Measurements from ENCODE around the gene ONECUT3. TPM values are rescaled to one million over a fixed set of nuclear protein-coding genes. Genes with fewer than 3 reads are reported as not detected.

ONECUT3 gene
- total RNA-seq, 2 experiments from 2014 or later: not detected

DNA sequence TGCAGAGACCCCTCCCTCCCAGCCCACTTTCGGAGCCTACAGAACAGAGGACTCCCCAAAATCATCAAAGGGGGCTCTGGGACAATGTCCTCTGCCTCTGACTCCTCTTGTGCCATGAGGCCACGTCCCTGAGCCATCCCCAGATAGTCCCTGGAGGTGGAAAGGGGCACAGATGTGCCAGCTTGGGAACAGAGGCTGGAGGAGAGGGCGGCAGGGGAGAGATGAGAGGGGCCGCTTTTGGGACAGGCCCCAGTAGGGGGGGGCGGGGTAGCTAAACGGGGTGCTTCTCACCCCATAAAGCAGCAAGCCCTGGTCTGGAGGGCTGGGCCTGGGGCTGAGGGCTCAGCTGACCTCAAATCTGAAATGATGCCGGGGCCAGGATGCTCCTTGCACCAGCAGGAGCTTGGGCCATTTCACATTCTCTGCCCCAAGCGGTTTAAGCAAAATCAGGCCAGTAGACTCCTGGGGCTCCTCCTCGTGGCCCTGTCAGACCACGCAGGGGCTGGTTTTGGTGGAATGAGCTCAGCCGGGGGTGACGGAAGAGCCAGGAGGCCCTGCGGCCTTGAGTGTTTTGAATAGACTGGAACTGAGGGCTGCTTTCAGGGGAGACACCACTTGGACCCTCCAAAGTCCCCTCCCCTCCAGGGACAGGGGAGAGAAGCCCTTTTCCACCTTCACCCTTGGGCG, 27.1 kb downstream of the ONECUT3 start:
- no peak for DNase-seq
- H3K27me3 Mint-ChIP-seq (ENCODE audit: low read depth): peaks cover 38% of the 10 kb centered on the region
- no peaks in the 10 kb centered on the region for H3K9me3 Mint-ChIP-seq (ENCODE audit: insufficient read depth)
- CTCF ChIA-PET: interaction anchor here (0.9 to 1.9 kb wide), 7 partner anchors 10 to 108 kb away, joined by 3 to 17 read pairs (median 4); no protein-coding TSS in a partner anchor
- no peak for ATAC-seq
- H3K36me3 Mint-ChIP-seq (ENCODE audit: low read depth): peaks cover 4% of the 10 kb centered on the region
- POLR2A ChIA-PET: no interaction called here
- no peak overlapping the region for H3K4me3 Mint-ChIP-seq
- no peak overlapping the region for H3K27ac Mint-ChIP-seq
- no peaks in the 10 kb centered on the region for H3K4me1 Mint-ChIP-seq (ENCODE audit: low read depth)

DNA sequence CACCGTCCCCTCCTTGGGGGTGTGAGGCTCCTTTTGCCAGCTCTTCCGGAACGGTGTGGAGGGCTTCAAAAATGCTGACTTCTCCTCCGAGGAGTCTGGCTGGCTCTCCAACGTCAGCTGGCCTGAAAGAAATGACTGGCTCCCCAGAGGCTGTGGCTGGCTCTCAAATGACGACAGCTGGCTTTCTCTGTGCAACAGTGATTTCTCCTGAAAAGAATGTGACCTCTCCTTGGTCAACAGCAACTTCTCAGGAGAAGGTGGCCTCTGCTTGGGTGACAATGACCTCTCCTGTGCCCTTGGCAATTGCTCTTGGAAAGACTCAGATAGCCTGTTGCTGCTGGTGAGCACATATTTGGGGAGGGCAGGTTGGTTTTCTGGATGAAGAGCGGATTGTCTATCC, 29.2 kb downstream of the ONECUT3 start:
- Mint-ChIP-seq H3K36me3 (ENCODE audit: low read depth) (no peaks in the 10 kb centered on the region), H3K27ac (no peak overlapping the region), H3K4me1 (ENCODE audit: low read depth) (no peaks in the 10 kb centered on the region), H3K27me3 (ENCODE audit: low read depth) (peaks cover 28% of the 10 kb centered on the region), H3K9me3 (ENCODE audit: insufficient read depth) (no peaks in the 10 kb centered on the region), H3K4me3 (no peak overlapping the region)
- ChIA-PET POLR2A (no interaction called here), CTCF (interaction anchor here (0.8 to 1.6 kb wide), 6 partner anchors 9 to 61 kb away, joined by 3 to 6 read pairs (median 4); no protein-coding TSS in a partner anchor)
- DNase-seq (no peak), ATAC-seq (no peak)

DNA sequence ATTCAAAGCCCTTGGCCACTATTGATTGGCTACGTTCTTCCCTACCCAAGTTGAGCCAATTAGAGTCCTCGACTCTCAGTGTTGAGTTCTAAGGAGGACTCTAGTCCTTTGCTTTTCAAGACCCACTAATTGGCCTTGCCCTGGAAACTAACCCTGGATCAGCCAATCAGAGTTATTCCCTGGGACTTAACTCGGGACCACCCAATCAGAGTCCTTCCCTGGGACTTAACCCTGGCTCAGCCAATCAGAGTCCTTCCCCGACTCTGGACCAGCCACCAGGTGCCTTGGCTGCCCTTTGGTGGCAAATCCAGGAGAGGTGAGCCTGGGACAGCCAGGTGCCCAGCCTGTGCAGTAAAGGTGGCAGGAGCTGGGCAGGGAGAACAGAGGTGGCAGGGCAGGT, 30.0 kb downstream of the ONECUT3 start:
- DNase-seq (no peak), ATAC-seq (no peak)
- Mint-ChIP-seq H3K4me1 (ENCODE audit: low read depth) (no peaks in the 10 kb centered on the region), H3K27me3 (ENCODE audit: low read depth) (peaks cover 27% of the 10 kb centered on the region), H3K9me3 (ENCODE audit: insufficient read depth) (no peaks in the 10 kb centered on the region), H3K27ac (no peak overlapping the region), H3K36me3 (ENCODE audit: low read depth) (no peaks in the 10 kb centered on the region), H3K4me3 (no peak overlapping the region)
- ChIA-PET CTCF (interaction anchor here (1.4 to 1.6 kb wide), 2 partner anchors 10 to 12 kb away, joined by 3 to 4 read pairs; no protein-coding TSS in a partner anchor), POLR2A (no interaction called here)

DNA sequence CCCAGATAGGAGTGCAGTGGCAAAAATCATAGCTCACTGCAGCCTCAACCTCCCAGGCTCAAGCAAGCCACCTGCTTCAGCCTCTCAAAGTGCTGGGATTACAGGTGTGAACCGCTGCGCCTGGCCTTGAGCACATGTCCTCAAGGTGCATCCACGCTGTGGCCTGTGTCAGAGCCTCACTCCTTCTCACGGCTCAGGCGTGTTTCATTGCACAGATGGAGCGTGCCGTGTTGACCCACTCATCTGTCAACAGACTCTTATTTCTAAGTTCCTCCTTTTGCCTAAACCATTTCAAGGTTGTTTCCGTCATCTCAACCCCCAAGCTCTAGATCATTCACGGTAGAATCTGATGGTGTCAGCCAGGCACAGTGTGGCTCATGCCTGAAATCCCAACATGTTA, 30.6 kb downstream of the ONECUT3 start:
- Mint-ChIP-seq H3K36me3 (ENCODE audit: low read depth) (no peaks in the 10 kb centered on the region), H3K27me3 (ENCODE audit: low read depth) (peaks cover 23% of the 10 kb centered on the region), H3K4me1 (ENCODE audit: low read depth) (no peaks in the 10 kb centered on the region), H3K27ac (no peak overlapping the region), H3K9me3 (ENCODE audit: insufficient read depth) (no peaks in the 10 kb centered on the region), H3K4me3 (no peak overlapping the region)
- ChIA-PET POLR2A (no interaction called here), CTCF (interaction anchor here (1.6 kb wide), 1 partner anchor 9 kb away, joined by 4 read pairs; no protein-coding TSS in a partner anchor)
- DNase-seq (no peak), ATAC-seq (no peak)

DNA sequence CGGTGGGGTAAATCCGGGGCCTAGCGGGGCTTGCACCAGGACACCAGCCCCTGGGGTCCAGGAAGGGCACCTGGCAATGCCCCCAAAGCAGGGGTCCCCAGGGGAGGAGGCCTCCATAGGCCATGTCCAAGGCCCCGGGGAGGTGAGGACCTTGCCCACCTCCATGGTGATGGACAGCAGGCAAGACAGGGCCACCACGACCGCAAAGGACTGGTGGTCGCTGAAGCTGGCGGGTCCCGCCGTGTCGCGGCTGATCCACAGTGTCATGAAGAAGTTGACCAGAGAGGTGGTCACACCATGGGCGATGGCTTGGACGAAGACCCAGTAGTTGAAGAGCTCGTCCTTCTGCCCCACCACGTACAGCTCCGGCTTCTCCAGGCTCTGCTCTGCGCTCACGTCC, 32.0 kb downstream of the ONECUT3 start:
- Mint-ChIP-seq H3K9me3 (ENCODE audit: insufficient read depth) (no peaks in the 10 kb centered on the region), H3K27me3 (ENCODE audit: low read depth) (peaks cover 13% of the 10 kb centered on the region), H3K4me3 (no peak overlapping the region), H3K36me3 (ENCODE audit: low read depth) (no peaks in the 10 kb centered on the region), H3K4me1 (ENCODE audit: low read depth) (no peaks in the 10 kb centered on the region), H3K27ac (no peak overlapping the region)
- POLR2A ChIA-PET: no interaction called here
- ATAC-seq: no peak
- DNase-seq: no peak
- CTCF ChIA-PET: interaction anchor here (1.0 kb wide), 1 partner anchor 41 kb away, joined by 3 read pairs; no protein-coding TSS in a partner anchor

DNA sequence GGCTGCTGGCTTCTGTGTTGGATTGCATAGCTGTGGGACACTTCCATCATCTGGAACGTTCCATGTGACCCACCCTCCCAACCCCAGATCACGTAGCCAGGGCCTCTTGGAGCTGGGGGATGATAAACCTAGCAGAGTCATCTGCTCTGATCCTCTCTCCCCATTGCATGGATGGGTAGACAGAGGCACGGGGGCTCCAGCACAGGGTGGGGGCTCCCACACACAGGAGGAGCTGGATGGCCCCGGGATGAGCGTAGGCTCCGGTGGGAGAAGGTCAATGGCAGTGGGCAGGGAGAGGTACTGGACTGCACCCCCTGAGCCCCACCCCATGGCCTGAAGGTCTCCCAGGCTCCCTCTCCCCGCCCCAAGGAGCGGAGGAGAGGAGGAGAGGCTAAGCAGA, 33.4 kb downstream of the ONECUT3 start:
- no peaks in the 10 kb centered on the region for H3K4me1 Mint-ChIP-seq (ENCODE audit: low read depth)
- ATAC-seq: no peak
- H3K27ac Mint-ChIP-seq: no peak overlapping the region
- no peaks in the 10 kb centered on the region for H3K9me3 Mint-ChIP-seq (ENCODE audit: insufficient read depth)
- DNase-seq: no peak
- ChIA-PET CTCF (no interaction called here), POLR2A (no interaction called here)
- peaks cover 8% of the 10 kb centered on the region for H3K27me3 Mint-ChIP-seq (ENCODE audit: low read depth)
- no peak overlapping the region for H3K4me3 Mint-ChIP-seq
- H3K36me3 Mint-ChIP-seq (ENCODE audit: low read depth): no peaks in the 10 kb centered on the region

DNA sequence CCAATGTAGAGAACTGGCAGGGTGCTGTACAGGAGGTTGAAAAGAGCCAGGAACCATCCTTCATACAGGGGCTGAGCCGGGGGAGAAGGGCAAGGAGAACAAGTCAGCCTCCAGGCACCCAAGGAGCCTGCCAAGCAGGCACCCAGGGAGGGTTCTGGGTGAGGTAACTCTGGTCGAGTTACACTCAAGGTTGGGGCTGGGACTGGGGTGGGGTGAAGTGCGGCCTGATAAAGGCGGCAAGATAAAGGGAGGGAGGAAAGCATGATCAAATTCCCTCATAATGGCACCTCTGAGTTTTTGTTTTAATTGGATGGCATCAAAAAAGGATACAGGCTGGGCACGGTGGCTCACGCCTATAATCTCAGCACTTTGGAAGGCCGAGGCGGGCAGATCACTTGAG, 33.8 kb downstream of the ONECUT3 start:
- H3K27ac Mint-ChIP-seq: no peak overlapping the region
- peaks cover 8% of the 10 kb centered on the region for H3K27me3 Mint-ChIP-seq (ENCODE audit: low read depth)
- no peaks in the 10 kb centered on the region for H3K36me3 Mint-ChIP-seq (ENCODE audit: low read depth)
- CTCF ChIA-PET: interaction anchor here (1.2 kb wide), 1 partner anchor 39 kb away, joined by 6 read pairs; no protein-coding TSS in a partner anchor
- H3K4me3 Mint-ChIP-seq: no peak overlapping the region
- no peaks in the 10 kb centered on the region for H3K9me3 Mint-ChIP-seq (ENCODE audit: insufficient read depth)
- POLR2A ChIA-PET: no interaction called here
- no peak for DNase-seq
- no peak for ATAC-seq
- H3K4me1 Mint-ChIP-seq (ENCODE audit: low read depth): no peaks in the 10 kb centered on the region

DNA sequence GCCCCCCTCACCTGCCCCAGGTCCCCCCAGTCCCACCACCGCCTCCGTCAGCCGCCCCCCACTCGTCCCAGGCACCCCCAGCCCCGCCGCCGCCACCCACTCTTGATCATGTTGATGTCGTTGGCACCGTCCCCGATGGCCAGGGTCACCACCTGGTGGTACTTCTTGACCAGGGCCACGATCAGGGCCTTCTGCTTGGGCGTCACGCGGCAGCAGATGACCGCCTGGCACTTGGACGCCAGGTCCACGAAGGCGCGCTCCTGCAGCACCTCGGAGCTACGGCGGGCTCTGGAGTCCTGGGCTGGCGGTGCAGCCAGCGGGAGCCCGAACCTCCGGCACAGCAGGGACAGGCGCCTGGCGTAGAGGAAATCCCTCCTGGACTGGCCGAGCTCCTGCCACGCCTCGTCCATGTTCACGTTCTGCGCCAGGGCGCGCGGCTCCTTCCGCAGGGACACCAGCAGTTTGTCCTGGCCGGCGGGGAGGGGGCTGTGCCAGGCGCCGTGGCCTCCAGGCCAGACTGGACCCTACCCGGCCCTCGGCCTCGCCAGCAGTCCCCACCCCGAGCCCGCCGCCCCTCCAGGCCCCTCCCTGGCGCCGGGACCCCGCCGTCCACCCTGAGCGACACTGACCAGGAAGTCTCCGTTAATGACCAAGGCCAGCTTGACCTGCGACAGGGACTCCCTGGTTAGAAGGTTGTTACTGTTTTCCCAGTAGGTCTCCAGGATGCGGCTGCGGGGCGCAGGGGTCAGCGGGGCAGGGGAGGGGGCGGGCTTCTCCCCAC, 36.1 kb downstream of the ONECUT3 start:
- no peaks in the 10 kb centered on the region for H3K4me1 Mint-ChIP-seq (ENCODE audit: low read depth)
- H3K36me3 Mint-ChIP-seq (ENCODE audit: low read depth): no peaks in the 10 kb centered on the region
- ChIA-PET CTCF (no interaction called here), POLR2A (no interaction called here)
- no peaks in the 10 kb centered on the region for H3K9me3 Mint-ChIP-seq (ENCODE audit: insufficient read depth)
- no peak overlapping the region for H3K4me3 Mint-ChIP-seq
- no peak for ATAC-seq
- H3K27ac Mint-ChIP-seq: no peak overlapping the region
- no peaks in the 10 kb centered on the region for H3K27me3 Mint-ChIP-seq (ENCODE audit: low read depth)
- no peak for DNase-seq

DNA sequence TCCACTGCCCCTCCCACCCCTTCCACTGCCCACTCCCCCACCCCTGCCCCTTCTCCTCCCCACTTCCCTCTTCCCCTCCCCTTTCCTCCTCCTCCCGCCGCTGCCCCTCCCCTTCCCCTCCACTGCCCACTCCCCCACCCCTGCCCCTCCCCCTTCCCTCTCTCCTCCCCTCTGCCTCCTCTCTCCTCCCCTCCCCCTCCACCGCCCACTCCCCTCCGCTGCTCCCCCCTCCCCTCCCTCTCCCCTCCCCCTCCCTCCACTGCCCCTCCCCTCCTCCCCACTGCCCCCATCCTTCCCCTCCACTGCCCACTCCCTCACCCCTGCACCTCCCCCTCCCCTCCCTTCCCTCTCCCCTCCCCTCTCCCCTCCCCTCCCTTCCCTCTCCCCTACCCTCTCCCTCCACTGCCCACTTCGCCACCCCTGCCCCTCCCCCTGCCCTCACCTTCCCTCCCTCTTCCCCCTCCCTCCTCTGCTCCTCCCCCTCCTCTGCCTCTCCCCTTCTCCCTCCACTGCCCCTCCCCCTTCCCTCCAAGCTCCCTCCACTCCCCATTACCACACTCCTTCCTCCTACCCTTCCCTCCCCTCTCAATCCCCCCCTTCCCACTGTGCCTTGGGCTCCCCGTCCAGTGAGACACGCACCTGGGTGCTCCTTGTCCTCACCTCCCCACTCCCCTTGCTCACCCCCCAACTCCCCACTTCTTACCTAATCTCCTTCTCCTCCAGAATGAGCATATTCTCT, 36.9 kb downstream of the ONECUT3 start:
- H3K4me3 Mint-ChIP-seq: no peak overlapping the region
- no peaks in the 10 kb centered on the region for H3K36me3 Mint-ChIP-seq (ENCODE audit: low read depth)
- no peaks in the 10 kb centered on the region for H3K27me3 Mint-ChIP-seq (ENCODE audit: low read depth)
- no peak overlapping the region for H3K27ac Mint-ChIP-seq
- ChIA-PET CTCF (interaction anchor here (1.9 kb wide), 1 partner anchor 8 kb away, joined by 4 read pairs; no protein-coding TSS in a partner anchor), POLR2A (no interaction called here)
- peaks cover 2% of the 10 kb centered on the region for H3K4me1 Mint-ChIP-seq (ENCODE audit: low read depth)
- no peaks in the 10 kb centered on the region for H3K9me3 Mint-ChIP-seq (ENCODE audit: insufficient read depth)
- ATAC-seq (no peak), DNase-seq (no peak)

DNA sequence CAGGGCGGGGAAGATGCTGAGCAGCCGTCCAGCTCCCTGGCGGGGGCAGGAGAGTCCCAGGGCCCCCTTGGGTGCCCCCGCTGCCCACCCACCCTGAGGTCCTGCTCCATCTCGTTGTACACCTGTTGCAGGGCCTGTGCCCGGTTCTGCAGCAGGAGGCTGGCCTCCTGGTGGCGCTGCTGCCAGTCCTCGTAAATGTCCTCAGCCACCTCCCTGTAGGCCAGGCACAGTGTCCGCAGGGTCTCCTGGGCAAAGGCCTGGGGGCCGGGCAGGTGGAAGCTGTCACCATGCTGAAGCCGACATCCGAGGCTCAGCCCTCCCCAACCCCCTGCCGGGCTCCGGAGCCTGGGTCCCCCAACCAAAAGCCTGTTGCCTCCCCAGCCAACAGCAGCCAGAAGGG, 38.6 kb downstream of the ONECUT3 start:
- CTCF ChIA-PET: interaction anchor here (1.9 to 2.1 kb wide), 2 partner anchors 10 to 34 kb away, joined by 4 to 10 read pairs; no protein-coding TSS in a partner anchor
- H3K27ac Mint-ChIP-seq: no peak overlapping the region
- POLR2A ChIA-PET: interaction anchor here (0.6 kb wide), 1 partner anchor 249 kb away, joined by 3 read pairs; no protein-coding TSS in a partner anchor
- no peaks in the 10 kb centered on the region for H3K27me3 Mint-ChIP-seq (ENCODE audit: low read depth)
- peaks cover 2% of the 10 kb centered on the region for H3K4me1 Mint-ChIP-seq (ENCODE audit: low read depth)
- no peaks in the 10 kb centered on the region for H3K36me3 Mint-ChIP-seq (ENCODE audit: low read depth)
- H3K9me3 Mint-ChIP-seq (ENCODE audit: insufficient read depth): no peaks in the 10 kb centered on the region
- H3K4me3 Mint-ChIP-seq: no peak overlapping the region
- DNase-seq: no peak
- ATAC-seq: no peak

DNA sequence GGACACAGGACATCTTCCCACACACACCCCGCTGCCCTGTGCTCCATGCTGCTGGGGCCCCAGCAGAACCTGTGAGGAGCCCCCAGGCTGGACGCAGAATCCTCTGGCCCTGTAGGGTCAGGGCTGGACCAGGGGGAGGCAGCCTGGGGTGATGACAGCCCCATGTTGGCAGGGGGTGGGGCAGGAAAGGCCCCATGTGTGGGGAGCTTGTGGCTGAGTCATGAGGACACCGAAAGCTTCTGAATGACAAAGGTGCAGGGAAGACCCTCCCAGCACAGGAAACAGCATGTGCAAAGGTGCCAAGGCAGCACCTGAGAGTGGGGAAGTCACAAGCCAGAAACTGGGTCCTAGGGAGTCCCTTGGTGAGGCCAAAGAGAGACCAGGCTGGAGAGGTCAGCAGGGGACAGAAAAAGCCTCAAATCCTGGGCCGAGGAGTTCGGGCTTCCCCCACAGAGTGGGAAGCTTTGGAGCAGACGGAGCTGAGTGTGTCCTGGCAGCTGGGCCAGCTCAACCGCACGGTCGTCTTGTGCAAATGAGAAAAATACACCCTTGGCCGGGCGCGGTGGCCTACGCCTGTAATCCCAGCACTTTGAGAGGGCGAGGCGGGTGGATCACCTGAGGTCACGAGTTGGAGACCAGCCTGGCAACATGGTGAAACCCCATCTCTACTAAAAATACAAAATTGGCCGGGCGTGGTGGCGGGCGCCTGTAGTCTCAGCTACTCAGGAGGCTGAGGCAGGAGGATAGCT, 41.3 kb downstream of the ONECUT3 start:
- H3K4me3 Mint-ChIP-seq: no peak overlapping the region
- ATAC-seq (no peak), DNase-seq (no peak)
- H3K27ac Mint-ChIP-seq: no peak overlapping the region
- ChIA-PET CTCF (interaction anchor here (1.2 to 2.3 kb wide), 5 partner anchors 14 to 122 kb away, joined by 3 to 11 read pairs (median 4); no protein-coding TSS in a partner anchor), POLR2A (no interaction called here)
- H3K36me3 Mint-ChIP-seq (ENCODE audit: low read depth): no peaks in the 10 kb centered on the region
- H3K27me3 Mint-ChIP-seq (ENCODE audit: low read depth): no peaks in the 10 kb centered on the region
- H3K4me1 Mint-ChIP-seq (ENCODE audit: low read depth): peaks cover 2% of the 10 kb centered on the region
- no peaks in the 10 kb centered on the region for H3K9me3 Mint-ChIP-seq (ENCODE audit: insufficient read depth)
